Measurements from ENCODE around the gene SCO2. TPM values are rescaled to one million over a fixed set of nuclear protein-coding genes. Genes with fewer than 3 reads are reported as not detected.
A peak's percentile ranks its signal among the peaks of the same experiment; 100 is the strongest.

The SCO2 gene
- total RNA-seq, 3 donors from 2014 or later (not counting 1 experiment from before 2014, with no cell fraction given) = 2.8 to 13.5 (median 8.4) TPM

GRCh38 chr22:50506611-50507420 is 18.6 kb downstream of the SCO2 start:
- Mint-ChIP-seq H3K4me3 (peak overlapping the region; percentile 88), H3K36me3 (no peaks in the 10 kb centered on the region), H3K9me3 (no peaks in the 10 kb centered on the region), H3K27ac (peak overlapping the region; percentile 90 to 96), H3K4me1 (peaks cover 11 to 31% of the 10 kb centered on the region in 2 donors), H3K27me3 (ENCODE audit: low read depth in 2 of 2) (no peaks in the 10 kb centered on the region)
- Histone ChIP-seq H3K27ac (ENCODE audit: low read length) (peak overlapping the region; percentile 84), H3K4me1 (ENCODE audit: control insufficient read depth, insufficient read depth, low read length) (peaks cover 26% of the 10 kb centered on the region), H3K36me3 (ENCODE audit: control insufficient read depth, insufficient read depth, low read length) (peaks cover 26% of the 10 kb centered on the region), H3K9me3 (ENCODE audit: control insufficient read depth, insufficient read depth, low read length) (no peaks in the 10 kb centered on the region), H3K4me3 (ENCODE audit: low read length) (peak overlapping the region; percentile 76), H3K27me3 (ENCODE audit: control insufficient read depth, insufficient read depth, low read length) (no peaks in the 10 kb centered on the region)
- no peak for TF ChIP-seq CTCF (IDR thresholded peaks at IDR 0.05)
- WGBS (ENCODE audit: insufficient coverage) = 54% methylated on average over 20 of the region's 21 CpGs
- ATAC-seq (no peak), DNase-seq (peak in 1 of 2 donors; percentile 29)
- intact Hi-C loops (cut with micrococcal nuclease) = loop anchor here (5.0 kb wide), 3 partner anchors 35 to 75 kb away; partner anchors contain the start of genes CHKB and SYCE3

GRCh38 chr22:50505776-50506610 is 19.4 kb downstream of the SCO2 start:
- no peak overlapping the region for H3K4me3 ChIP-seq (ENCODE audit: low read length)
- no peak for TF ChIP-seq CTCF (IDR thresholded peaks at IDR 0.05)
- DNase-seq (no peak), ATAC-seq (no peak)
- Mint-ChIP-seq H3K4me1 (peaks cover 11 to 31% of the 10 kb centered on the region in 2 donors), H3K27ac (no peak overlapping the region), H3K9me3 (no peaks in the 10 kb centered on the region), H3K36me3 (no peaks in the 10 kb centered on the region), H3K4me3 (peak overlapping the region; percentile 42), H3K27me3 (ENCODE audit: low read depth in 2 of 2) (no peaks in the 10 kb centered on the region)
- peaks cover 26% of the 10 kb centered on the region for H3K4me1 ChIP-seq (ENCODE audit: control insufficient read depth, insufficient read depth, low read length)
- no peaks in the 10 kb centered on the region for H3K27me3 ChIP-seq (ENCODE audit: control insufficient read depth, insufficient read depth, low read length)
- no peak overlapping the region for H3K27ac ChIP-seq (ENCODE audit: low read length)
- intact Hi-C loops (cut with micrococcal nuclease) = loop anchor here (5.0 kb wide), 3 partner anchors 34 to 76 kb away; partner anchors contain the start of genes CHKB and SYCE3
- 96% methylated on average over 41 of the region's 41 CpGs for WGBS (ENCODE audit: insufficient coverage)
- H3K9me3 ChIP-seq (ENCODE audit: control insufficient read depth, insufficient read depth, low read length) = no peaks in the 10 kb centered on the region
- peaks cover 26% of the 10 kb centered on the region for H3K36me3 ChIP-seq (ENCODE audit: control insufficient read depth, insufficient read depth, low read length)

- Mint-ChIP-seq H3K4me3 (no peak overlapping the region), H3K27me3 (ENCODE audit: low read depth in 2 of 2) (no peaks in the 10 kb centered on the region), H3K27ac (no peak overlapping the region), H3K4me1 (peaks cover 11 to 31% of the 10 kb centered on the region in 2 donors), H3K36me3 (no peaks in the 10 kb centered on the region), H3K9me3 (no peaks in the 10 kb centered on the region)
- TF ChIP-seq CTCF (IDR thresholded peaks at IDR 0.05) = no peak
- WGBS (ENCODE audit: insufficient coverage) = 98% methylated on average over 14 of the region's 14 CpGs
- Histone ChIP-seq H3K9me3 (ENCODE audit: control insufficient read depth, insufficient read depth, low read length) (no peaks in the 10 kb centered on the region), H3K4me1 (ENCODE audit: control insufficient read depth, insufficient read depth, low read length) (peaks cover 26% of the 10 kb centered on the region), H3K27me3 (ENCODE audit: control insufficient read depth, insufficient read depth, low read length) (no peaks in the 10 kb centered on the region), H3K36me3 (ENCODE audit: control insufficient read depth, insufficient read depth, low read length) (peaks cover 26% of the 10 kb centered on the region), H3K4me3 (ENCODE audit: low read length) (no peak overlapping the region), H3K27ac (ENCODE audit: low read length) (no peak overlapping the region)
- intact Hi-C loops (cut with micrococcal nuclease) = loop anchor here (5.0 kb wide), 3 partner anchors 33 to 77 kb away; partner anchors contain the start of genes CHKB and SYCE3
- DNase-seq (no peak), ATAC-seq (no peak)
Measured at GRCh38 chr22:50505276-50505775, 20.1 kb downstream of the SCO2 start.
